ENCODE measurements around the gene SH3BP4.

DNA sequence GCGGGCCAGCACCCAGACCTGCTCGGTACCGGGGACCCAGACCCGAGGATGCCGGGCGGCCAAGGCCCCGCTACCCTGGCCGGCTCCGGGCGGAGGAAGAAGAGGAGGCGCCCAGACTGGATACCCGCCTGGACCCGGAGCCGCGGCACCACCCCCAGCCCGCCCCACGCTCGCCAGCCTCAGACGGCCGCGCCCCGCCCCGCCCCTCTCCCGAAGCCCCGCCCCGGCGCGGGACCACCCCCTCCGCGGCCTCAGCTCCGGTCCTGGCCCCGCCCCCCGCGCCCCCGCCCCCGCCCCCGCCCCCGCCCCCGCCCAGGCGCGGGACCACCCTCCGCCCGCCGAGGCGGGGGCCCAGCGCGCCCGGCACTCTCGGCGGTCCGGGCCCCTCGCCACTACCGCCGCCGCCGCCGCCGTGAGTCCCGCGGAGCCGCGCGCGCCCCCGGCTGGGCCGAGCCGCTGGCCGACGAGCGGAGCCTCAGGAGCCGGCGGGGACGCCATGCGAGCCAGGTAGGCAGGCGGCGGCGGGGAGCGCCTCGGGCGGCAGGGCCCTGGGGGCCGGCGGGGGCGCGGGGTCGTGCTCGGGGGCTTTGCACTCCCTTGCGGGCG is at the start of gene SH3BP4:
- TF ChIP-seq POLR2A (IDR thresholded peaks at IDR 0.05): peak in 1 of 2 donors; percentile 21
- TF ChIP-seq CTCF (IDR thresholded peaks at IDR 0.05): no peak
- TF ChIP-seq POLR2AphosphoS5 (IDR thresholded peaks at IDR 0.05): peak in 1 of 4 donors; percentile 69
